Liver (tissue), 9 donors: Measurements from ENCODE around the gene DIPK1B. TPM values are rescaled to one million over a fixed set of nuclear protein-coding genes. Genes with fewer than 3 reads are reported as not detected.

ENCODE experiments used
- DNase-seq: peaks from one replicate; pipeline ENCODE4 v3.0.0-alpha.2; 2017; ENCODE audit warnings: low spot score
- H3K27ac ChIP-seq, 2 donors: one replicate each; pipeline ENCODE4 v1.7.0; 2013; ENCODE audit warnings: inconsistent platforms in 2 of 2, low read length in 2 of 2, control low read depth in 1 of 2, low read depth in 1 of 2, mild to moderate bottlenecking in 1 of 2
- H3K27me3 ChIP-seq, 4 donors: one replicate each; pipeline versions ENCODE4 v1.6.1 to v1.7.0; 2013; ENCODE audit warnings: low read length in 3 of 4, inconsistent platforms in 1 of 4, mild to moderate bottlenecking in 1 of 4, moderate library complexity in 1 of 4; ENCODE audit not compliant: control insufficient read depth in 4 of 4, insufficient read depth in 4 of 4
- H3K36me3 ChIP-seq, 4 donors: one replicate each; pipeline versions ENCODE4 v1.6.1 to v1.7.0; 2013; ENCODE audit warnings: low read length in 3 of 4, mild to moderate bottlenecking in 3 of 4, low read depth in 1 of 4, moderate library complexity in 1 of 4; ENCODE audit not compliant: control insufficient read depth in 4 of 4, insufficient read depth in 3 of 4
- H3K4me1 ChIP-seq, 4 donors: one replicate each; pipeline versions ENCODE4 v1.6.1 to v1.7.0; 2013; ENCODE audit warnings: low read length in 3 of 4, mild to moderate bottlenecking in 3 of 4, moderate library complexity in 1 of 4; ENCODE audit not compliant: control insufficient read depth in 4 of 4, insufficient read depth in 4 of 4
- H3K4me3 ChIP-seq, 3 donors: one replicate each; pipeline versions ENCODE4 v1.6.1 to v1.7.0; 2013; ENCODE audit warnings: low read length in 3 of 3, control low read depth in 1 of 3, low read depth in 1 of 3, mild to moderate bottlenecking in 1 of 3
- H3K9ac ChIP-seq, 2 donors: one replicate each; pipeline ENCODE4 v1.7.0; 2013; ENCODE audit warnings: low read length in 2 of 2, mild to moderate bottlenecking in 2 of 2, moderate library complexity in 2 of 2, control low read depth in 1 of 2, low read depth in 1 of 2
- H3K9me3 ChIP-seq, 4 donors: one replicate each; pipeline versions ENCODE4 v1.6.1 to v1.7.0; 2013; ENCODE audit warnings: low read length in 3 of 4; ENCODE audit not compliant: control insufficient read depth in 4 of 4
- CTCF ChIP-seq: fragments of 150-350 bp; IDR thresholded peaks from 2 replicates; pipeline ENCODE4 v1.5.1; 2017; ENCODE audit warnings: improper control_type of control experiment, low read depth, low read length; ENCODE audit not compliant: missing input control
- EGR1 ChIP-seq, 2 donors: IDR thresholded peaks; 2 replicates each; pipeline ENCODE4 v1.6.1; 2016 to 2018; ENCODE audit warnings: antibody characterized with exemption in 2 of 2, low read depth in 2 of 2
- FOXA1 ChIP-seq: IDR thresholded peaks from 2 replicates; pipeline ENCODE4 v1.6.1; 2016; ENCODE audit warnings: antibody characterized with exemption
- FOXA2 ChIP-seq: IDR thresholded peaks from 2 replicates; pipeline ENCODE4 v1.6.1; 2016; ENCODE audit warnings: antibody characterized with exemption
- GABPA ChIP-seq, 2 donors: IDR thresholded peaks in 1 of 2; conservative IDR thresholded peaks in 1 of 2; 2 replicates each; pipeline ENCODE4 v1.6.1; 2016; ENCODE audit warnings: antibody characterized with exemption in 2 of 2, mild to moderate bottlenecking in 1 of 2, moderate library complexity in 1 of 2
- JUND ChIP-seq, 2 donors: IDR thresholded peaks; 2 replicates each; pipeline ENCODE4 v1.6.1; 2016; ENCODE audit warnings: antibody characterized with exemption in 2 of 2
- RXRA ChIP-seq, 2 donors: IDR thresholded peaks; 2 replicates each; pipeline ENCODE4 v1.6.1; 2017 to 2018; ENCODE audit warnings: antibody characterized with exemption in 2 of 2, mild to moderate bottlenecking in 1 of 2
- SP1 ChIP-seq: IDR thresholded peaks from 2 replicates; pipeline ENCODE4 v1.6.1; 2018; ENCODE audit warnings: antibody characterized with exemption, mild to moderate bottlenecking
- YY1 ChIP-seq: IDR thresholded peaks from 2 replicates; pipeline ENCODE4 v1.6.1; 2016; ENCODE audit warnings: antibody characterized with exemption, mild to moderate bottlenecking
- ZBTB33 ChIP-seq: IDR thresholded peaks from 2 replicates; pipeline ENCODE4 v1.6.1; 2016; ENCODE audit warnings: antibody characterized with exemption
- WGBS: extraction: QIAGEN DNeasy Blood & Tissue Kit; methylation state at CpG from one replicate; pipeline ENCODE4 v1.1.7; 2013; 5-methylcytosine and 5-hydroxymethylcytosine counted together
- polyA plus RNA-seq, 2 donors: library from polyadenylated mRNA; stranded (reverse) in 1 of 2; unstranded in 1 of 2; fragments of 200-250 nt in 1 of 2; fragments of >200 nt in 1 of 2; fragmentation: Nextera tagmentation in 1 of 2; extraction: Ambion mirVana in 1 of 2; gene quantifications; one replicate each; pipeline versions ENCODE4 v1.2.1 to v1.2.3, GENCODE V29; 2013 to 2015
- total RNA-seq, 2 donors: library from RNA; depleted of rRNA; stranded (reverse); fragments of >200 nt; gene quantifications; one replicate each; pipeline ENCODE4 v1.2.3, GENCODE V29; 2014
- TF ChIP-seq, protein P1 (sequence below): IDR thresholded peaks from 2 replicates; pipeline ENCODE4 v1.6.1; 2016; ENCODE audit warnings: antibody characterized with exemption
- TF ChIP-seq, protein P2 (sequence below): IDR thresholded peaks from 2 replicates; pipeline ENCODE4 v1.6.1; 2016; ENCODE audit warnings: antibody characterized with exemption
- TF ChIP-seq, protein P3 (sequence below): IDR thresholded peaks from 2 replicates; pipeline ENCODE4 v1.6.1; 2016; ENCODE audit warnings: antibody characterized with exemption, mild to moderate bottlenecking
- donor health status: healthy.
- donor health status: healthy.
- donor health status: healthy.
- donor health status: healthy.
- donor health status: healthy.

DIPK1B gene
- total and polyA plus RNA-seq, 4 donors = 2.3 to 19.7 (median 5.2) TPM

DNA sequence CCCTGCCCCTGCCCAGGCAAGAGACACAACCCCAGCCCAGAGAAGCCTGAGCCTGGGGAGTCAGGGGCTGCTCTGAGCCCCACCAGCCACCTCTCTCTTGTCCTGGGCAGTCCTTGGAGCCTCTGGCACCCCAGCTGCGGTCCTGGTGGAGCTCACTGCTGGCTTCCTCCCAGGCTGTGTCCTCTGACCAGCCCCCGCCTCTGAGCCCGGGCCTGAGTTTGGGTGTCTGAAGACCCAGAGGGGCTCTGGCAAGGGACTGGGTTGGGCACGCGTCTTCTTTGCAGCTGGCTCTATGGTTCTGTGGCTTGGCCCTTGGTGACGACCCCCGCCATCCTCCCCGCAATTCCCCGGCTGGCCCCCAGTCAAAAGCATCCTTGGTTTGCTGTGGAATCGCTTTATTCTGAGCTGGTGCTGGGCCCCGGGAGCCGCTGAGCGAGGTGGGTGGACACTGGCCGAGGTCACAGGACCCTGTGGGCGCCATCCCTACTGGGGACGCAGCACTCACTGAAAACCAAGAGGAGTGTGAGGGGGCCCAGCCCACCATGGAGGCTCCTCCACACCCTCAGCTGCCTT lies 31.4 kb downstream of the DIPK1B start:
- TF ChIP-seq FOXA1 = no peak
- TF ChIP-seq, protein P1, sequence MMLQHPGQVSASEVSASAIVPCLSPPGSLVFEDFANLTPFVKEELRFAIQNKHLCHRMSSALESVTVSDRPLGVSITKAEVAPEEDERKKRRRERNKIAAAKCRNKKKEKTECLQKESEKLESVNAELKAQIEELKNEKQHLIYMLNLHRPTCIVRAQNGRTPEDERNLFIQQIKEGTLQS = no peak
- TF ChIP-seq ZBTB33 = no peak
- TF ChIP-seq EGR1 (IDR thresholded peaks at IDR 0.05; ENCODE audit: low read depth in 2 of 2) = no peak
- no peak for TF ChIP-seq YY1
- TF ChIP-seq, protein P2, sequence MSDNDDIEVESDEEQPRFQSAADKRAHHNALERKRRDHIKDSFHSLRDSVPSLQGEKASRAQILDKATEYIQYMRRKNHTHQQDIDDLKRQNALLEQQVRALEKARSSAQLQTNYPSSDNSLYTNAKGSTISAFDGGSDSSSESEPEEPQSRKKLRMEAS = no peak
- TF ChIP-seq FOXA2 = no peak
- no peak for TF ChIP-seq GABPA (IDR thresholded peaks at IDR 0.05 in 1 of 2, conservative IDR thresholded peaks at IDR 0.05 in 1 of 2)
- H3K27me3 ChIP-seq = no peaks in the 10 kb centered on the region

DNA sequence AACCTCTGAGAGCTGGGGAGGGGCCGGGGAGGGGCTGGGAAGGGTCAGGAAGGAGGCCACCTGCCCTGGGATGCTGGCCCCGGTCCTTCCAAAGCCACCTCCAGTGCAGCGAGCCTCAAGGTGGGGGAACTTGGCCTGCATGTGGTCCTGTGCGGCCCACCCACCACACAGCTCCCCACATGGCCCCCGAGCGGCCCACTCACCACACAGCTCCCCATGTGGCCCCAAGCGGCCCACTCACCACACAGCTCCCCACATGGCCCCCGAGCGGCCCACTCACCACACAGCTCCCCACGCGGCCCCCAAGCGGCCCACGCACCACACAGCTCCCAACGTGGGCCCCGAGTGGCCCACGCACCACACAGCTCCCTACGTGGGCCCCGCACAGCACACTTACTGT lies 32.4 kb downstream of the DIPK1B start:
- Histone ChIP-seq H3K36me3 (no peaks in the 10 kb centered on the region), H3K4me1 (peaks cover 0 to 12% (median 4%) of the 10 kb centered on the region in 4 donors), H3K27ac (no peak overlapping the region), H3K27me3 (no peaks in the 10 kb centered on the region), H3K9ac (no peak overlapping the region), H3K4me3 (no peak overlapping the region), H3K9me3 (no peaks in the 10 kb centered on the region)
- DNase-seq = no peak
- TF ChIP-seq RXRA (IDR thresholded peaks at IDR 0.05) (no peak), JUND (IDR thresholded peaks at IDR 0.05) (no peak), YY1 (no peak), FOXA2 (no peak), CTCF (no peak), ZBTB33 (no peak), FOXA1 (no peak), SP1 (no peak), EGR1 (IDR thresholded peaks at IDR 0.05; ENCODE audit: low read depth in 2 of 2) (no peak)
- TF ChIP-seq, protein P2 = no peak
- TF ChIP-seq, protein P3, sequence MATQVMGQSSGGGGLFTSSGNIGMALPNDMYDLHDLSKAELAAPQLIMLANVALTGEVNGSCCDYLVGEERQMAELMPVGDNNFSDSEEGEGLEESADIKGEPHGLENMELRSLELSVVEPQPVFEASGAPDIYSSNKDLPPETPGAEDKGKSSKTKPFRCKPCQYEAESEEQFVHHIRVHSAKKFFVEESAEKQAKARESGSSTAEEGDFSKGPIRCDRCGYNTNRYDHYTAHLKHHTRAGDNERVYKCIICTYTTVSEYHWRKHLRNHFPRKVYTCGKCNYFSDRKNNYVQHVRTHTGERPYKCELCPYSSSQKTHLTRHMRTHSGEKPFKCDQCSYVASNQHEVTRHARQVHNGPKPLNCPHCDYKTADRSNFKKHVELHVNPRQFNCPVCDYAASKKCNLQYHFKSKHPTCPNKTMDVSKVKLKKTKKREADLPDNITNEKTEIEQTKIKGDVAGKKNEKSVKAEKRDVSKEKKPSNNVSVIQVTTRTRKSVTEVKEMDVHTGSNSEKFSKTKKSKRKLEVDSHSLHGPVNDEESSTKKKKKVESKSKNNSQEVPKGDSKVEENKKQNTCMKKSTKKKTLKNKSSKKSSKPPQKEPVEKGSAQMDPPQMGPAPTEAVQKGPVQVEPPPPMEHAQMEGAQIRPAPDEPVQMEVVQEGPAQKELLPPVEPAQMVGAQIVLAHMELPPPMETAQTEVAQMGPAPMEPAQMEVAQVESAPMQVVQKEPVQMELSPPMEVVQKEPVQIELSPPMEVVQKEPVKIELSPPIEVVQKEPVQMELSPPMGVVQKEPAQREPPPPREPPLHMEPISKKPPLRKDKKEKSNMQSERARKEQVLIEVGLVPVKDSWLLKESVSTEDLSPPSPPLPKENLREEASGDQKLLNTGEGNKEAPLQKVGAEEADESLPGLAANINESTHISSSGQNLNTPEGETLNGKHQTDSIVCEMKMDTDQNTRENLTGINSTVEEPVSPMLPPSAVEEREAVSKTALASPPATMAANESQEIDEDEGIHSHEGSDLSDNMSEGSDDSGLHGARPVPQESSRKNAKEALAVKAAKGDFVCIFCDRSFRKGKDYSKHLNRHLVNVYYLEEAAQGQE = no peak
- WGBS = 88% methylated on average over 18 of the region's 18 CpGs

More for the DNA sequence above, 31.4 kb downstream of the DIPK1B start:
- Histone ChIP-seq H3K4me3 (no peak overlapping the region), H3K27ac (no peak overlapping the region), H3K4me1 (peaks cover 0 to 12% (median 4%) of the 10 kb centered on the region in 4 donors), H3K9ac (no peak overlapping the region), H3K9me3 (no peaks in the 10 kb centered on the region), H3K36me3 (no peaks in the 10 kb centered on the region)
- 93% methylated on average over 16 of the region's 16 CpGs for WGBS
- no peak for DNase-seq
